ENCODE measurements around the gene TDRD7. TPM values are rescaled to one million over a fixed set of nuclear protein-coding genes. Genes with fewer than 3 reads are reported as not detected.

TDRD7 gene
- total and polyA plus RNA-seq, 9 of the 15 experiments (the other 6 are each of a cell fraction or from before 2014, with no cell fraction given) = 2.2 to 7.7 (median 5.2) TPM

- TF ChIP-seq SREBF1 (IDR thresholded peaks at IDR 0.05; ENCODE audit: borderline replicate concordance, low read depth, low read length) (0 out of 2 replicates have a peak, but pooled peaks have one; percentile 17), YY1 (IDR thresholded peaks at IDR 0.05; ENCODE audit: borderline replicate concordance in 1 of 3, control insufficient read depth in 1 of 3, extremely low read depth in 1 of 3, insufficient read depth in 3 of 3, insufficient read length in 1 of 3, insufficient replicate concordance in 2 of 3, low read depth in 1 of 3, low read length in 2 of 3) (no peak), ZNF695 (CRISPR knock-in tag; IDR thresholded peaks at IDR 0.05) (no peak), TEAD1 (CRISPR knock-in tag; IDR thresholded peaks at IDR 0.05) (peak in 1 of 2 experiments; percentile 93; a peak in 2 of 4 replicates), CREB1 (IDR thresholded peaks at IDR 0.05) (no peak), CREB1 (CRISPR knock-in tag; IDR thresholded peaks at IDR 0.05) (peak; percentile 51; the same call in 1 of the 2 replicates), NR2C1 (IDR thresholded peaks at IDR 0.05) (no peak), NR2C1 (tag; IDR thresholded peaks at IDR 0.05) (0 out of 2 replicates have a peak, but pooled peaks have one; percentile 13), CEBPZ (IDR thresholded peaks at IDR 0.05; ENCODE audit: borderline replicate concordance, low read depth, low read length) (no peak), ZNF197 (CRISPR knock-in tag; IDR thresholded peaks at IDR 0.05; ENCODE audit: low read depth) (no peak), ZNF146 (CRISPR knock-in tag; IDR thresholded peaks at IDR 0.05; ENCODE audit: unreplicated experiment) (no peak), ZBTB33 (CRISPR knock-in tag; IDR thresholded peaks at IDR 0.05) (peak; percentile 58; the same call in 1 of the 2 replicates), SIN3B (IDR thresholded peaks at IDR 0.05; ENCODE audit: low read depth) (0 out of 2 replicates have a peak, but pooled peaks have one; percentile 27), SMAD4 (CRISPR knock-in tag; conservative IDR thresholded peaks at IDR 0.05) (0 out of 2 replicates have a peak, but pooled peaks have one; percentile 22), ZNF511 (CRISPR knock-in tag; IDR thresholded peaks at IDR 0.05) (peak; percentile 97), ZNF263 (CRISPR knock-in tag; IDR thresholded peaks at IDR 0.05; ENCODE audit: borderline replicate concordance) (peak; percentile 67; the same call in 1 of the 2 replicates), CC2D1A (IDR thresholded peaks at IDR 0.05) (peak; percentile 43; the same call in 1 of the 2 replicates), MBD1 (CRISPR knock-in tag; IDR thresholded peaks at IDR 0.05) (no peak), CBFB (CRISPR knock-in tag; IDR thresholded peaks at IDR 0.05) (0 out of 2 replicates have a peak, but pooled peaks have one; percentile 14)
These were observed 25.0 kb upstream of the TDRD7 start (continued) for GRCh38 chr9:97386733-97387503.

Data from K562 (cell line).